ENCODE measurements around the gene PSMC5. TPM values are rescaled to one million over a fixed set of nuclear protein-coding genes. Genes with fewer than 3 reads are reported as not detected.

The PSMC5 gene
- polyA plus RNA-seq, 4 donors, result 104 to 180 (median 144) TPM

DNA sequence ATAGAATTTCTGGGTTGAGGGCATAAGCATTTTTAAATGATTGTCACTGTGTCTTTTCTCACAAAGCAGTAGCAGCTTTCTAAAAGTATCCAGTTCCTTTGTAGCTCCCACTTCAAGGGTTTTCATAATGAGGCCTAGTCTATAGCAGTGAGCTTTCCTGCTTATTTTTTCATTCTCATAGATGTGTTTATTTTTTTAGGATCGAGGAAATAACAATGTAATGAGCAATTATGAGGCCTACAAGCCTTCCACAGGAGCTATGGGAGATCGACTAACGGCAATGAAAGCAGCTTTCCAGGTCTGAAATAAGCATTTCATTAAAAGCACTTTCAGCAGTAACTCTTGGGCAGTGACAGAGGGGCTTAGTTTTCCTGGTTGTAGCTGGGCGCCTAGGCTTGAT is 10.6 kb upstream of the PSMC5 start:
- WGBS, 3 donors, result 87 to 93% (median 89%) methylated on average over 4 of the region's 4 CpGs
- Histone ChIP-seq H3K36me3 (ENCODE audit: control insufficient read depth in 3 of 3, insufficient read depth in 2 of 3, low read depth in 1 of 3, low read length in 3 of 3) (peaks cover 39 to 74% (median 55%) of the 10 kb centered on the region in 3 donors), H3K9me3 (ENCODE audit: control insufficient read depth in 2 of 2, insufficient read depth in 1 of 2, low read depth in 1 of 2, low read length in 1 of 2) (no peaks in the 10 kb centered on the region), H3K27me3 (ENCODE audit: control insufficient read depth in 3 of 3, insufficient read depth in 3 of 3, low read length in 3 of 3) (no peaks in the 10 kb centered on the region), H3K4me1 (ENCODE audit: control insufficient read depth in 3 of 3, insufficient read depth in 2 of 3, low read depth in 1 of 3, low read length in 2 of 3) (peaks cover 0 to 6% (median 0%) of the 10 kb centered on the region in 3 donors), H3K27ac (ENCODE audit: low read depth in 1 of 3, low read length in 2 of 3) (no peak overlapping the region), H3K4me3 (ENCODE audit: low read depth in 1 of 3, low read length in 3 of 3) (no peak overlapping the region)
- FAIRE-seq (no peak), DNase-seq (no peak)

DNA sequence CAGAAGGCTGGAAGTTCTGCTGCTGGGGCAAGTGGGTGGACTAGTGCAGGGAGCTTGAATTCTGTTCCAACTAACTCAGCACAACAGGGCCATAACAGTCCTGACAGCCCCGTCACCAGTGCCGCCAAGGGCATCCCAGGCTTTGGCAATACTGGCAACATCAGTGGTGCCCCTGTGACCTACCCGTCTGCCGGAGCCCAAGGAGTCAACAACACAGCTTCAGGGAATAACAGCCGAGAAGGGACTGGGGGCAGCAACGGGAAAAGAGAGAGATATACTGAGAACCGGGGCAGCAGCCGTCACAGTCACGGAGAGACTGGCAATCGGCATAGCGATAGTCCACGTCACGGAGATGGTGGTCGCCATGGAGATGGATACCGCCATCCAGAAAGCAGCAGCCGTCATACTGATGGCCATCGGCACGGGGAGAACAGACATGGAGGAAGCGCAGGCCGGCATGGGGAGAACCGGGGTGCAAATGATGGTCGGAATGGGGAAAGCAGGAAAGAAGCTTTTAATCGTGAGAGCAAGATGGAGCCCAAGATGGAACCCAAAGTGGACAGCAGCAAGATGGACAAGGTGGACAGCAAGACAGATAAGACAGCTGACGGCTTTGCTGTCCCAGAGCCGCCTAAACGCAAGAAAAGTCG is 9.4 kb upstream of the PSMC5 start:
- no peak for DNase-seq
- no peak for FAIRE-seq
- WGBS, 3 donors, result 95 to 97% (median 96%) methylated on average over 27 of the region's 27 CpGs
- no peaks in the 10 kb centered on the region for H3K27me3 ChIP-seq (ENCODE audit: control insufficient read depth in 3 of 3, insufficient read depth in 3 of 3, low read length in 3 of 3)
- peaks cover 0 to 6% (median 0%) of the 10 kb centered on the region in 3 donors for H3K4me1 ChIP-seq (ENCODE audit: control insufficient read depth in 3 of 3, insufficient read depth in 2 of 3, low read depth in 1 of 3, low read length in 2 of 3)
- peaks cover 45 to 75% (median 51%) of the 10 kb centered on the region in 3 donors for H3K36me3 ChIP-seq (ENCODE audit: control insufficient read depth in 3 of 3, insufficient read depth in 2 of 3, low read depth in 1 of 3, low read length in 3 of 3)
- no peak overlapping the region for H3K27ac ChIP-seq (ENCODE audit: low read depth in 1 of 3, low read length in 2 of 3)
- H3K4me3 ChIP-seq (ENCODE audit: low read depth in 1 of 3, low read length in 3 of 3), result no peak overlapping the region
- H3K9me3 ChIP-seq (ENCODE audit: control insufficient read depth in 2 of 2, insufficient read depth in 1 of 2, low read depth in 1 of 2, low read length in 1 of 2), result no peaks in the 10 kb centered on the region

DNA sequence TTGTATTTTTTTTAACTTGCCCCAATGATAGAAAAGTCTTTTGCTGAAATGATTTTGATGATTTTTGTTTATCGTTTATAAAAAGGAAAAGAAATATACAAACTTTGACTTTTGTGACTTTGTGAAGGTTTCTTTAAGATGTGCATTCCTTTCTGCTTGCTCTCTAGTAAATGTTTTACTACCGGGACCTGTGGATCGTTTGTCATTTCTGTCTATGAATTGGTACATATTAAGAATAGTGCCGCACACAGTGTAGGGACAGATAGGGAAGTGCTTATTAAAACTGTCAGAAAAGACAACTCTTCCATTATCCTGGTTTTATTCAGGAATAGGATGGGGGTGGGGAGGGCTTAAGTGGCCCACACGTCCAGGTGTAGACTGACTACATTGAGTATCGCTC is 8.1 kb upstream of the PSMC5 start:
- peaks cover 47 to 73% (median 51%) of the 10 kb centered on the region in 3 donors for H3K36me3 ChIP-seq (ENCODE audit: control insufficient read depth in 3 of 3, insufficient read depth in 2 of 3, low read depth in 1 of 3, low read length in 3 of 3)
- 55 to 64% (median 55%) methylated on average over 6 of the region's 6 CpGs for WGBS, 3 donors
- H3K4me1 ChIP-seq (ENCODE audit: control insufficient read depth in 3 of 3, insufficient read depth in 2 of 3, low read depth in 1 of 3, low read length in 2 of 3), result peaks cover 0 to 6% (median 0%) of the 10 kb centered on the region in 3 donors
- peak overlapping the region in 1 of 3 donors; percentile 36 for H3K27ac ChIP-seq (ENCODE audit: low read depth in 1 of 3, low read length in 2 of 3)
- FAIRE-seq (no peak), DNase-seq (peak in 1 of 2 donors; percentile 29)
- H3K4me3 ChIP-seq (ENCODE audit: low read depth in 1 of 3, low read length in 3 of 3), result no peak overlapping the region
- H3K27me3 ChIP-seq (ENCODE audit: control insufficient read depth in 3 of 3, insufficient read depth in 3 of 3, low read length in 3 of 3), result no peaks in the 10 kb centered on the region
- H3K9me3 ChIP-seq (ENCODE audit: control insufficient read depth in 2 of 2, insufficient read depth in 1 of 2, low read depth in 1 of 2, low read length in 1 of 2), result no peaks in the 10 kb centered on the region

DNA sequence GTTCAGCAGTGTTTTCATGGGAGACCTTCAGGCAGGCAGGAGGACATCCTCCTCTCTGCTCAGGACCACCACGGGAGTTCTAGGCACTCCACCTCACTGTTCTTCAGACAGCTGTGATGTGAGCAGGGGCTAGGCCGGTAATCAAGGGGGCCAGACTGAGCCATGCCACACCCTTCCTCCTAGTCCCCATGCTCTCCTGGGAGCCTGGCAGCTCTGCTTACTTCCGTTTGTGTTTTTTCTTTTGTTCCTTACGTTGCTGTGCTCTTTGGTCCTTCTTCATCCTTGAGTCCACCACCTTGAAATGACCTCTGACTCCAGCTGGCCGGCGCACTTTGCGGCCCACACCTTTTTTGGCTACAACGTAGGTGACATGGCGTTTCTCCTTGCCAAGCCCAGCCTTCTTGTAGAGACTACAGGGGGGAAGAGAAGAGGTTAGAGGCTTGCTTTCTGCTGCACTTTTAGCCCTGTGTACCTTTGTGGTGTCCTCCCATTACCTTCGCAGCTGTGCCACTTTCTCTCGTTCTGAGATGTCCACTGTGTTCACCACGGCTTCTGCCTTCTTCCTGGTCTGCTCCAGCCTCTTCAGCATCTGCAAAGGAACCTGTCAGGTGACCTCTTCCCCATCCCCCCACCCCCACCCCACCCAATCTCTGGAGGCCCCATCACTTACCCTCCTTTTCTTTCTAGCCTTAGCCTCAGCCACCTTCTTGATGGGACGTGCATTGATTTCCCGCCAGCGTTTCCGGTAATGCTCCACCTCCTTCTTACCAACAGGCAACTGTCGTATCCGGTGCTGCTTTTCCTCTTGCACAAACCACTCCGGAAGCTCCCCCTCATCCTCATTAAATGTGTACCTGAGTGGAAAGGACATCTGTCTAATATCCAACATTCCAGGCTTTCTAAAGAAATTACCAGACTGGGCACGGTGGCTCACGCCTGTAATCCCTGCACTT is 7.4 kb upstream of the PSMC5 start:
- Histone ChIP-seq H3K4me3 (ENCODE audit: low read depth in 1 of 3, low read length in 3 of 3) (no peak overlapping the region), H3K27ac (ENCODE audit: low read depth in 1 of 3, low read length in 2 of 3) (peak overlapping the region in 1 of 3 donors; percentile 36), H3K27me3 (ENCODE audit: control insufficient read depth in 3 of 3, insufficient read depth in 3 of 3, low read length in 3 of 3) (no peaks in the 10 kb centered on the region), H3K36me3 (ENCODE audit: control insufficient read depth in 3 of 3, insufficient read depth in 2 of 3, low read depth in 1 of 3, low read length in 3 of 3) (peaks cover 47 to 73% (median 48%) of the 10 kb centered on the region in 3 donors), H3K9me3 (ENCODE audit: control insufficient read depth in 2 of 2, insufficient read depth in 1 of 2, low read depth in 1 of 2, low read length in 1 of 2) (no peaks in the 10 kb centered on the region), H3K4me1 (ENCODE audit: control insufficient read depth in 3 of 3, insufficient read depth in 2 of 3, low read depth in 1 of 3, low read length in 2 of 3) (peaks cover 0 to 6% (median 0%) of the 10 kb centered on the region in 3 donors)
- 70 to 80% (median 73%) methylated on average over 19 to 21 of the region's 21 CpGs for WGBS, 3 donors
- FAIRE-seq, result no peak
- DNase-seq, result peak in 1 of 2 donors; percentile 18

DNA sequence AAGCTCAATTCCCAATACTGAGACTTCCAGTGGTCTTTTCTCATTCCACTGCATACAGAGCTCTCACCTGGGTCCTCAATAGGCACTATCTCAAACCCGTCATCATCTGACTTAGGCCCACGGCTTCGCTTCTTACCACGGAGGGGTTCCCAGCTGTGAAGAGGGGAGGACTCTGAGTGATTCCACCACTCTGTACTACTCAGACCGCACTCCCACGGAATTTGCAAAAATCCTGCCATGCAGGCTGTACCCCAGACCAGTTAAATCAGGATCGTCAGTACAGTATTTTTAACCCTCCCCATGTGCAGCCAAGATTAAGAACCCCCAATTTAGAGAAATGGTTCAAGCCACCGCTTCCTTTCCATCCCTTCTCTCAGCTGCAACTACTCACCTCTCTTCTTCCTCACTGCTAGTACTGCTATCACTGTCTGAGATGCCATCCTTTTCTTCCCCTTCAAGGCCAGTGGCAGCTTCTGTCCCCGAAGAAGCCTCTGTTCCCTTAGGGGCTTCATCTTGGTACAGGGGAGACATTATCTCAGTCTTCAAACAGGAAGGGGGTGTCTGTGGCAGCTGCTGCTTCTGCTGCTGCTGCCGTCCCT is 6.2 kb upstream of the PSMC5 start:
- no peak for DNase-seq
- no peak for FAIRE-seq
- H3K27ac ChIP-seq (ENCODE audit: low read depth in 1 of 3, low read length in 2 of 3), result no peak overlapping the region
- H3K36me3 ChIP-seq (ENCODE audit: control insufficient read depth in 3 of 3, insufficient read depth in 2 of 3, low read depth in 1 of 3, low read length in 3 of 3), result peaks cover 39 to 73% (median 39%) of the 10 kb centered on the region in 3 donors
- no peak overlapping the region for H3K4me3 ChIP-seq (ENCODE audit: low read depth in 1 of 3, low read length in 3 of 3)
- no peaks in the 10 kb centered on the region for H3K9me3 ChIP-seq (ENCODE audit: control insufficient read depth in 2 of 2, insufficient read depth in 1 of 2, low read depth in 1 of 2, low read length in 1 of 2)
- peaks cover 0 to 14% (median 0%) of the 10 kb centered on the region in 3 donors for H3K4me1 ChIP-seq (ENCODE audit: control insufficient read depth in 3 of 3, insufficient read depth in 2 of 3, low read depth in 1 of 3, low read length in 2 of 3)
- WGBS, 3 donors, result 90 to 91% (median 90%) methylated on average over 10 of the region's 10 CpGs
- H3K27me3 ChIP-seq (ENCODE audit: control insufficient read depth in 3 of 3, insufficient read depth in 3 of 3, low read length in 3 of 3), result no peaks in the 10 kb centered on the region

DNA sequence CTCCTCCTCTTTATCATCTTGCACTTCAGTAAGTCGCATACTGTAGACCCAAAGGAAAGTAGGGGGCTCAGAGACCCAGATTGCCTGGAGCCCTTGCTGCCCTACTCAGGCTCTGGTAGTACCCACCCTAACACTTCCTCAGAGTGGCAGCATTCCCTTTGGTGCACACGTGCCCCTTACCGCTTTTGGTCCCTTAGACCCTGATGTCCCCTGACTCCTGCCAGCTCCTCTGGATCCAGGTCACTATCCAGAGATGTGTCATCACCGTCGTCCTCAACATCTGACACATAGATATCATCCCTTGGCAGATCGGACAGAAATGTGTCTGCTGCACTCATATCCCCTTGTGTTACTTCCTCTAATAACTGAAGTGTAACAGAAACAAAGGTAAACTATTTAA is 5.4 kb upstream of the PSMC5 start:
- no peak for FAIRE-seq
- no peak overlapping the region for H3K4me3 ChIP-seq (ENCODE audit: low read depth in 1 of 3, low read length in 3 of 3)
- no peaks in the 10 kb centered on the region for H3K27me3 ChIP-seq (ENCODE audit: control insufficient read depth in 3 of 3, insufficient read depth in 3 of 3, low read length in 3 of 3)
- 79 to 85% (median 79%) methylated on average over 6 of the region's 6 CpGs for WGBS, 3 donors
- no peak overlapping the region for H3K27ac ChIP-seq (ENCODE audit: low read depth in 1 of 3, low read length in 2 of 3)
- DNase-seq, result no peak
- peaks cover 37 to 72% (median 39%) of the 10 kb centered on the region in 3 donors for H3K36me3 ChIP-seq (ENCODE audit: control insufficient read depth in 3 of 3, insufficient read depth in 2 of 3, low read depth in 1 of 3, low read length in 3 of 3)
- H3K4me1 ChIP-seq (ENCODE audit: control insufficient read depth in 3 of 3, insufficient read depth in 2 of 3, low read depth in 1 of 3, low read length in 2 of 3), result peaks cover 0 to 14% (median 0%) of the 10 kb centered on the region in 3 donors
- H3K9me3 ChIP-seq (ENCODE audit: control insufficient read depth in 2 of 2, insufficient read depth in 1 of 2, low read depth in 1 of 2, low read length in 1 of 2), result no peaks in the 10 kb centered on the region

DNA sequence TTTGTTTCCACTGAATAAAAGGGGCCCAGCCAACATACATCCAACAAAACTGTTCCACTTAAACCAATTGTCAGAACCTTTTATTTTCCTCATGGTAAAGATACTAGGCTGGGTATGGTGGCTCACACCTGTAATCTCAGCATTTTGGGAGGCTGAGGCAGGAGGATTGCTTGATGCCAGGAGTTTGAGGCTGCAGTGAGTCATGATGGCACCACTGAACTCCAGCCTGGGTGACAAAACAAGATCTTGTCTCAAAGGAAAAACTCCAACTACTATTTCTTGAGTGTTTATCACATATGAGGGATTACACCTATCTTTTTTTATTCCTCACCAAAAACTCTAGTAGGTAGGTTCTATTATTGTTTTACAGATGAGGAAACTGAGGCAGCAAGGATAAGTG is 4.7 kb upstream of the PSMC5 start:
- H3K27me3 ChIP-seq (ENCODE audit: control insufficient read depth in 3 of 3, insufficient read depth in 3 of 3, low read length in 3 of 3), result no peaks in the 10 kb centered on the region
- H3K27ac ChIP-seq (ENCODE audit: low read depth in 1 of 3, low read length in 2 of 3), result no peak overlapping the region
- FAIRE-seq, result no peak
- peaks cover 0 to 14% (median 0%) of the 10 kb centered on the region in 3 donors for H3K4me1 ChIP-seq (ENCODE audit: control insufficient read depth in 3 of 3, insufficient read depth in 2 of 3, low read depth in 1 of 3, low read length in 2 of 3)
- no peaks in the 10 kb centered on the region for H3K9me3 ChIP-seq (ENCODE audit: control insufficient read depth in 2 of 2, insufficient read depth in 1 of 2, low read depth in 1 of 2, low read length in 1 of 2)
- DNase-seq, result no peak
- H3K4me3 ChIP-seq (ENCODE audit: low read depth in 1 of 3, low read length in 3 of 3), result no peak overlapping the region
- peaks cover 34 to 67% (median 37%) of the 10 kb centered on the region in 3 donors for H3K36me3 ChIP-seq (ENCODE audit: control insufficient read depth in 3 of 3, insufficient read depth in 2 of 3, low read depth in 1 of 3, low read length in 3 of 3)

DNA sequence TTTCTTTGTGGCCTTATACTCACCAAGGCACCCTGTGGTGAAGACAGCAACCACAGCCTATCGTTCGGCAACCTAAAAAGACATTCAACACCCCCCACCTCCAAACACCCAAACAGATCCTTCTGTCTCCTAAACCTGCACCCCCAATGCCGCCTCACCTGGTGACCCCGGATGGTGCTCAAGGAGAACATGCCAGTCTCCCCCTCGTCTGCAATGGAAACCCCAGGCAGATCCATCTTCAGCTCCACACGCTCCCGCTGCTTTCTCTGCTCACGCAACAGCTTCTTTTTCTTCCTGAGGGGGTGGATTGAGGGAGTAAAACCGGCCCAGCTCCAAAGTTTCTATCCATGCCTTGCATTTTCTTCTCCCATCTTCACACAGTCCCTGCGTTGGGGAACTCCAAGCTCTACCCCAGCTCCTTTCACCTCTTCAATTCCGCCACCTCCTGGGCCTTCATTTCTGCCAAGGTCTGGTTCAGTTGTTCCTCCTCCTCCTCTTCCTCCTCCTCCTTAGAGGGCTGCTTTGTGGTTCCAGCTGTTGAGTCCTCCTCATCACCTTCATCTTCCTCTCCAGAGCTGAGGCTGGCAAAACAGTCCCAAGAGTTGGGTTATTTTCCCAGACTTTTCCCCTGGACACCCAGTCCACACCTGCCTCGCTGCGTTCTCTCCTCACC is 3.4 kb upstream of the PSMC5 start:
- no peak for DNase-seq
- H3K4me3 ChIP-seq (ENCODE audit: low read depth in 1 of 3, low read length in 3 of 3), result no peak overlapping the region
- H3K9me3 ChIP-seq (ENCODE audit: control insufficient read depth in 2 of 2, insufficient read depth in 1 of 2, low read depth in 1 of 2, low read length in 1 of 2), result no peaks in the 10 kb centered on the region
- no peak overlapping the region for H3K27ac ChIP-seq (ENCODE audit: low read depth in 1 of 3, low read length in 2 of 3)
- 91 to 93% (median 92%) methylated on average over 13 of the region's 13 CpGs for WGBS, 3 donors
- H3K27me3 ChIP-seq (ENCODE audit: control insufficient read depth in 3 of 3, insufficient read depth in 3 of 3, low read length in 3 of 3), result no peaks in the 10 kb centered on the region
- H3K36me3 ChIP-seq (ENCODE audit: control insufficient read depth in 3 of 3, insufficient read depth in 2 of 3, low read depth in 1 of 3, low read length in 3 of 3), result peaks cover 23 to 56% (median 26%) of the 10 kb centered on the region in 3 donors
- no peak for FAIRE-seq
- peaks cover 0 to 22% (median 5%) of the 10 kb centered on the region in 3 donors for H3K4me1 ChIP-seq (ENCODE audit: control insufficient read depth in 3 of 3, insufficient read depth in 2 of 3, low read depth in 1 of 3, low read length in 2 of 3)
